CD14-positive monocyte (primary cell): Measurements from ENCODE around the gene SFMBT2. TPM values are rescaled to one million over a fixed set of nuclear protein-coding genes. Genes with fewer than 3 reads are reported as not detected.

Experiments
- DNase-seq, 3 donors: peaks; one replicate each; pipeline ENCODE4 v3.0.0-alpha.2; 2011 to 2022
- H2AFZ ChIP-seq: 2 replicates; pipeline ENCODE4 v1.6.0; 2012; ENCODE audit warnings: mild to moderate bottlenecking, low read depth, low read length, inconsistent platforms; ENCODE audit not compliant: insufficient read depth, poor library complexity, severe bottlenecking
- H3K27ac ChIP-seq, 2 donors: 1 replicate in 1 of 2; 2 replicates in 1 of 2; pipeline ENCODE4 v1.5.1; 2012 to 2013; ENCODE audit warnings: low read length in 2 of 2, control low read depth in 1 of 2, inconsistent platforms in 1 of 2, low read depth in 1 of 2, mild to moderate bottlenecking in 1 of 2
- H3K27me3 ChIP-seq, 2 donors: one replicate each; pipeline versions ENCODE4 v1.6.0 to v1.6.1; 2011 to 2013; ENCODE audit warnings: low read length in 2 of 2; ENCODE audit not compliant: control insufficient read depth in 2 of 2, insufficient read depth in 2 of 2
- H3K36me3 ChIP-seq, 2 donors: replicated peaks in 1 of 2; 1 replicate in 1 of 2; 2 replicates in 1 of 2; pipeline versions ENCODE4 v1.5.1 to v1.6.1; 2012 to 2013; ENCODE audit warnings: low read length in 2 of 2, control low read depth in 1 of 2, inconsistent platforms in 1 of 2, mild to moderate bottlenecking in 1 of 2; ENCODE audit not compliant: insufficient read depth in 2 of 2, control insufficient read depth in 1 of 2
- H3K4me1 ChIP-seq, 2 donors: 1 replicate in 1 of 2; 2 replicates in 1 of 2; pipeline versions ENCODE4 v1.5.1 to v1.6.1; 2012 to 2013; ENCODE audit warnings: low read length in 2 of 2, control low read depth in 1 of 2, inconsistent platforms in 1 of 2, mild to moderate bottlenecking in 1 of 2, moderate library complexity in 1 of 2; ENCODE audit not compliant: insufficient read depth in 2 of 2, control insufficient read depth in 1 of 2
- H3K4me2 ChIP-seq: replicated peaks from 2 replicates; pipeline ENCODE3; 2012; ENCODE audit warnings: low read length, moderate library complexity, mild to moderate bottlenecking; ENCODE audit not compliant: poor library complexity, severe bottlenecking; ENCODE audit errors: extremely low read depth
- H3K4me3 ChIP-seq, 3 experiments: fragments of 200-600 bp in 1 of 3; sonication (generic) in 1 of 3; replicated peaks in 1 of 3; 1 replicate in 2 of 3; 2 replicates in 1 of 3; pipeline ENCODE4 v1.5.1; 2011 to 2013; ENCODE audit warnings: low read length in 3 of 3, mild to moderate bottlenecking in 3 of 3, control low read depth in 2 of 3, low read depth in 2 of 3, inconsistent platforms in 1 of 3, moderate library complexity in 1 of 3
- H3K79me2 ChIP-seq: 2 replicates; pipeline ENCODE4 v1.6.0; 2012; ENCODE audit warnings: mild to moderate bottlenecking, control low read depth, inconsistent platforms, low read length, moderate library complexity; ENCODE audit not compliant: insufficient read depth
- H3K9ac ChIP-seq: 2 replicates; pipeline ENCODE4 v1.6.0; 2017; ENCODE audit warnings: low read length, mild to moderate bottlenecking; ENCODE audit not compliant: insufficient read depth, poor library complexity, severe bottlenecking
- H3K9me3 ChIP-seq, 2 donors: replicated peaks in 1 of 2; 1 replicate in 1 of 2; 2 replicates in 1 of 2; pipeline versions ENCODE4 v1.5.1 to v1.6.1; 2012 to 2013; ENCODE audit warnings: low read length in 2 of 2, control low read depth in 1 of 2; ENCODE audit not compliant: control insufficient read depth in 1 of 2, insufficient read depth in 1 of 2
- H4K20me1 ChIP-seq: 2 replicates; pipeline ENCODE4 v1.6.0; 2012; ENCODE audit warnings: mild to moderate bottlenecking, low read length, control low read depth, moderate library complexity; ENCODE audit not compliant: insufficient read depth
- H3K27ac Mint-ChIP-seq, 7 donors: one replicate each; pipeline ENCODE4 v1.8.0; 2020; ENCODE audit warnings: mild to moderate bottlenecking in 7 of 7, mixed read lengths in 7 of 7, moderate library complexity in 6 of 7, inconsistent platforms in 2 of 7
- H3K27me3 Mint-ChIP-seq, 3 donors: one replicate each; pipeline ENCODE4 v1.8.0; 2021 to 2022; ENCODE audit warnings: low read depth in 3 of 3, mild to moderate bottlenecking in 3 of 3, mixed read lengths in 3 of 3, moderate library complexity in 3 of 3, inconsistent platforms in 1 of 3
- H3K36me3 Mint-ChIP-seq, 2 donors: one replicate each; pipeline ENCODE4 v1.8.0; 2020; ENCODE audit warnings: mixed read lengths in 2 of 2, inconsistent platforms in 1 of 2, mild to moderate bottlenecking in 1 of 2
- H3K4me1 Mint-ChIP-seq: one replicate; pipeline ENCODE4 v1.8.0; 2020; ENCODE audit warnings: mild to moderate bottlenecking, mixed read lengths
- H3K4me3 Mint-ChIP-seq, 2 donors: one replicate each; pipeline ENCODE4 v1.8.0; 2020; ENCODE audit warnings: mild to moderate bottlenecking in 2 of 2, mixed read lengths in 2 of 2, moderate library complexity in 1 of 2
- H3K9me3 Mint-ChIP-seq, 7 donors: one replicate each; pipeline ENCODE4 v1.8.0; 2020 to 2022; ENCODE audit warnings: mixed read lengths in 7 of 7, mild to moderate bottlenecking in 6 of 7, moderate library complexity in 6 of 7, inconsistent platforms in 2 of 7
- CTCF ChIP-seq: fragments of 200-600 bp; IDR thresholded peaks from one replicate; pipeline ENCODE4 v1.8.0; 2022; ENCODE audit warnings: antibody characterized with exemption, mild to moderate bottlenecking
- WGBS: methylation state at CpG from one replicate; pipeline ENCODE4 v1.1.5; 2013; ENCODE audit warnings: missing lambda C conversion rate; ENCODE audit not compliant: insufficient coverage; 5-methylcytosine and 5-hydroxymethylcytosine counted together
- intact Hi-C, 2 donors: fragments of 100-400 bp; cut with micrococcal nuclease; formaldehyde crosslinking; loops; one replicate each; pipeline versions ENCODE4 v1.15.0 to v1.15.1; 2023
- polyA plus RNA-seq, 3 donors: library from polyadenylated mRNA; depleted of rRNA in 1 of 3; unstranded in 2 of 3; stranded (reverse) in 1 of 3; fragments of 300-500 nt in 2 of 3; fragments of >200 nt in 1 of 3; fragmentation: Illumina TruSeq in 2 of 3; gene quantifications; 1 replicate in 2 of 3; 2 replicates in 1 of 3; pipeline ENCODE4 v1.2.3, GENCODE V29; 2012 to 2021

Gene SFMBT2
- polyA plus RNA-seq, 3 donors: 0.53 to 10.9 (median 1.6) TPM

- Mint-ChIP-seq H3K27me3 (no peaks in the 10 kb centered on the region), H3K9me3 (peaks cover 0 to 2% (median 0%) of the 10 kb centered on the region in 7 donors), H3K36me3 (no peaks in the 10 kb centered on the region), H3K4me1 (peaks cover 21% of the 10 kb centered on the region), H3K4me3 (no peak overlapping the region), H3K27ac (peak overlapping the region in 2 of 7 donors; percentile 5 to 43)
- intact Hi-C loops: no loop called here
- H3K9me3 ChIP-seq: no peaks in the 10 kb centered on the region
- no peak overlapping the region for H3K4me3 ChIP-seq
- H3K4me2 ChIP-seq: no peak overlapping the region
- no CpG with 5 or more reads among the region's 2 CpGs for WGBS
- no peaks in the 10 kb centered on the region for H3K79me2 ChIP-seq
- no peak for DNase-seq
- H4K20me1 ChIP-seq: no peaks in the 10 kb centered on the region
- H3K27me3 ChIP-seq: no peaks in the 10 kb centered on the region
- no peak overlapping the region for H3K27ac ChIP-seq
- no peak for TF ChIP-seq CTCF
- H3K4me1 ChIP-seq: peaks cover 18 to 21% of the 10 kb centered on the region in 2 donors
- H2AFZ ChIP-seq: no peak overlapping the region
- no peaks in the 10 kb centered on the region for H3K36me3 ChIP-seq
- no peak overlapping the region for H3K9ac ChIP-seq
These were observed 47.7 kb upstream of the SFMBT2 start for GRCh38 chr10:7458556-7458955.

GRCh38 chr10:7457478-7458316 lies 46.9 kb upstream of the SFMBT2 start:
- Histone ChIP-seq H3K27ac (peak overlapping the region; percentile 38 to 55), H4K20me1 (no peaks in the 10 kb centered on the region), H3K79me2 (no peaks in the 10 kb centered on the region), H3K4me1 (peaks cover 18 to 21% of the 10 kb centered on the region in 2 donors), H3K9ac (no peak overlapping the region), H3K27me3 (no peaks in the 10 kb centered on the region), H3K4me3 (no peak overlapping the region), H3K4me2 (peak overlapping the region; percentile 13), H3K9me3 (no peaks in the 10 kb centered on the region), H3K36me3 (no peaks in the 10 kb centered on the region), H2AFZ (peak overlapping the region; percentile 22)
- no peaks in the 10 kb centered on the region for H3K27me3 Mint-ChIP-seq
- peak overlapping the region; percentile 54 to 62 for H3K4me3 Mint-ChIP-seq
- H3K4me1 Mint-ChIP-seq: peaks cover 20% of the 10 kb centered on the region
- no peaks in the 10 kb centered on the region for H3K36me3 Mint-ChIP-seq
- no peak for TF ChIP-seq CTCF
- DNase-seq: peak; percentile 49 to 82 (median 57)
- H3K27ac Mint-ChIP-seq: peak overlapping the region; percentile 5 to 83 (median 75)
- intact Hi-C loops: no loop called here
- WGBS: 85% methylated on average over 8 of the region's 14 CpGs
- peaks cover 0 to 2% (median 0%) of the 10 kb centered on the region in 7 donors for H3K9me3 Mint-ChIP-seq
